Nephron progenitor cell (in vitro differentiated cells): ENCODE results near the gene MED15.

ENCODE experiments used
- DNase-seq: peaks from one replicate; pipeline ENCODE4 v3.0.0; 2021
- H3K27ac Mint-ChIP-seq: 2 replicates; pipeline ENCODE4 v1.8.0; 2021; ENCODE audit warnings: mild to moderate bottlenecking, moderate library complexity, mixed read lengths
- H3K27me3 Mint-ChIP-seq: 2 replicates; pipeline ENCODE4 v1.8.0; 2021; ENCODE audit warnings: mild to moderate bottlenecking, low read depth, mixed read lengths; ENCODE audit not compliant: poor library complexity
- H3K36me3 Mint-ChIP-seq: 2 replicates; pipeline ENCODE4 v1.8.0; 2021; ENCODE audit warnings: low read depth, mixed read lengths
- H3K4me1 Mint-ChIP-seq: 2 replicates; pipeline ENCODE4 v1.8.0; 2021; ENCODE audit warnings: mixed read lengths
- H3K4me3 Mint-ChIP-seq: 2 replicates; pipeline ENCODE4 v1.8.0; 2021; ENCODE audit warnings: mild to moderate bottlenecking, moderate library complexity, mixed read lengths
- H3K9me3 Mint-ChIP-seq: 2 replicates; pipeline ENCODE4 v1.8.0; 2021; ENCODE audit warnings: mild to moderate bottlenecking, moderate library complexity, mixed read lengths
- CTCF ChIP-seq: fragments of 200-600 bp; sonication (generic); IDR thresholded peaks from 2 replicates; pipeline ENCODE4 v1.5.0; 2021; ENCODE audit warnings: antibody characterized with exemption

MED15 gene

GRCh38 chr22:20567993-20568417 lies 60.6 kb downstream of the MED15 start:
- H3K9me3 Mint-ChIP-seq, result no peaks in the 10 kb centered on the region
- no peaks in the 10 kb centered on the region for H3K4me1 Mint-ChIP-seq
- no peak for TF ChIP-seq CTCF
- H3K27me3 Mint-ChIP-seq, result no peaks in the 10 kb centered on the region
- no peak overlapping the region for H3K4me3 Mint-ChIP-seq
- no peak for DNase-seq
- no peak overlapping the region for H3K27ac Mint-ChIP-seq
- peaks cover 38% of the 10 kb centered on the region for H3K36me3 Mint-ChIP-seq

GRCh38 chr22:20568502-20569058 lies 61.2 kb downstream of the MED15 start:
- Mint-ChIP-seq H3K36me3 (peaks cover 39% of the 10 kb centered on the region), H3K27ac (no peak overlapping the region), H3K9me3 (no peaks in the 10 kb centered on the region), H3K4me1 (no peaks in the 10 kb centered on the region), H3K4me3 (no peak overlapping the region), H3K27me3 (no peaks in the 10 kb centered on the region)
- DNase-seq, result no peak
- TF ChIP-seq CTCF, result no peak

- Mint-ChIP-seq H3K4me1 (no peaks in the 10 kb centered on the region), H3K9me3 (no peaks in the 10 kb centered on the region), H3K27me3 (no peaks in the 10 kb centered on the region), H3K4me3 (no peak overlapping the region), H3K27ac (no peak overlapping the region), H3K36me3 (peaks cover 47% of the 10 kb centered on the region)
- no peak for TF ChIP-seq CTCF
- DNase-seq, result no peak
Observed at GRCh38 chr22:20569059-20570058, 61.9 kb downstream of the MED15 start.

GRCh38 chr22:20571078-20571503 lies 63.7 kb downstream of the MED15 start:
- H3K27me3 Mint-ChIP-seq, result no peaks in the 10 kb centered on the region
- no peak overlapping the region for H3K27ac Mint-ChIP-seq
- no peak for DNase-seq
- no peak for TF ChIP-seq CTCF
- H3K4me1 Mint-ChIP-seq, result no peaks in the 10 kb centered on the region
- H3K9me3 Mint-ChIP-seq, result no peaks in the 10 kb centered on the region
- peaks cover 47% of the 10 kb centered on the region for H3K36me3 Mint-ChIP-seq
- H3K4me3 Mint-ChIP-seq, result no peak overlapping the region

GRCh38 chr22:20571531-20572007 lies 64.2 kb downstream of the MED15 start:
- peak; percentile 66 for TF ChIP-seq CTCF
- no peaks in the 10 kb centered on the region for H3K27me3 Mint-ChIP-seq
- H3K4me1 Mint-ChIP-seq, result no peaks in the 10 kb centered on the region
- no peak overlapping the region for H3K27ac Mint-ChIP-seq
- H3K4me3 Mint-ChIP-seq, result no peak overlapping the region
- DNase-seq, result peak; percentile 64
- H3K36me3 Mint-ChIP-seq, result peaks cover 44% of the 10 kb centered on the region
- no peaks in the 10 kb centered on the region for H3K9me3 Mint-ChIP-seq
